Activated naive CD4-positive, alpha-beta T cell treated with anti-CD3 and anti-CD28 coated beads, Interleukin-2, amount 50 U/mL, for 24 hours (primary cell): ENCODE data around the gene MAP3K5.
"Not testable (repeated sequence)": the region's sequence is repeated elsewhere in the genome, so short reads cannot be mapped to it uniquely, and the experiment has no call there.

Experiments
- H3K27ac Mint-ChIP-seq: one replicate; pipeline ENCODE4 v1.8.0; 2021; ENCODE audit warnings: mild to moderate bottlenecking, mixed read lengths
- H3K27me3 Mint-ChIP-seq: one replicate; pipeline ENCODE4 v1.8.0; 2021; ENCODE audit warnings: mixed read lengths
- H3K36me3 Mint-ChIP-seq: one replicate; pipeline ENCODE4 v1.8.0; 2021; ENCODE audit warnings: mixed read lengths
- H3K4me1 Mint-ChIP-seq: one replicate; pipeline ENCODE4 v1.8.0; 2021; ENCODE audit warnings: mixed read lengths
- H3K4me3 Mint-ChIP-seq: one replicate; pipeline ENCODE4 v1.8.0; 2021; ENCODE audit warnings: mild to moderate bottlenecking, mixed read lengths
- H3K9me3 Mint-ChIP-seq: one replicate; pipeline ENCODE4 v1.8.0; 2021; ENCODE audit warnings: mixed read lengths

MAP3K5 gene

GRCh38 chr6:136711644-136712043, 80.6 kb downstream of the MAP3K5 start:
- H3K27ac Mint-ChIP-seq: no peak overlapping the region
- H3K36me3 Mint-ChIP-seq: peaks cover 8% of the 10 kb centered on the region
- H3K4me3 Mint-ChIP-seq: no peak overlapping the region
- peaks cover 4% of the 10 kb centered on the region for H3K9me3 Mint-ChIP-seq
- peaks cover 21% of the 10 kb centered on the region for H3K4me1 Mint-ChIP-seq
- H3K27me3 Mint-ChIP-seq: no peaks in the 10 kb centered on the region

- Mint-ChIP-seq H3K9me3 (peaks cover 4% of the 10 kb centered on the region), H3K4me1 (peaks cover 20% of the 10 kb centered on the region), H3K36me3 (peaks cover 8% of the 10 kb centered on the region), H3K27ac (no peak overlapping the region), H3K27me3 (no peaks in the 10 kb centered on the region), H3K4me3 (no peak overlapping the region)
Measured at GRCh38 chr6:136710877-136711552, 81.3 kb downstream of the MAP3K5 start.

- peaks cover 4% of the 10 kb centered on the region for H3K9me3 Mint-ChIP-seq
- no peak overlapping the region for H3K4me3 Mint-ChIP-seq
- no peak overlapping the region for H3K27ac Mint-ChIP-seq
- no peaks in the 10 kb centered on the region for H3K27me3 Mint-ChIP-seq
- peaks cover 5% of the 10 kb centered on the region for H3K36me3 Mint-ChIP-seq
- peaks cover 17% of the 10 kb centered on the region for H3K4me1 Mint-ChIP-seq
Measured at GRCh38 chr6:136709429-136709828, 82.8 kb downstream of the MAP3K5 start.

- Mint-ChIP-seq H3K27ac (no peak overlapping the region), H3K36me3 (peaks cover under 1% of the 10 kb centered on the region), H3K4me3 (no peak overlapping the region), H3K9me3 (no peaks in the 10 kb centered on the region), H3K27me3 (no peaks in the 10 kb centered on the region), H3K4me1 (peaks cover 16% of the 10 kb centered on the region)
Measured at GRCh38 chr6:136706430-136706829, 85.8 kb downstream of the MAP3K5 start.

- Mint-ChIP-seq H3K27ac (no peak overlapping the region), H3K9me3 (no peaks in the 10 kb centered on the region), H3K36me3 (no peaks in the 10 kb centered on the region), H3K27me3 (no peaks in the 10 kb centered on the region), H3K4me3 (no peak overlapping the region), H3K4me1 (peaks cover 34% of the 10 kb centered on the region)
Measured at GRCh38 chr6:136703331-136703865, 88.9 kb downstream of the MAP3K5 start.

- Mint-ChIP-seq H3K4me3 (no peak overlapping the region), H3K9me3 (no peaks in the 10 kb centered on the region), H3K36me3 (peaks cover 3% of the 10 kb centered on the region), H3K4me1 (peaks cover 24% of the 10 kb centered on the region), H3K27me3 (no peaks in the 10 kb centered on the region), H3K27ac (no peak overlapping the region)
Measured at GRCh38 chr6:136701045-136701444, 91.2 kb downstream of the MAP3K5 start.

GRCh38 chr6:136699358-136699757, 92.9 kb downstream of the MAP3K5 start:
- no peak overlapping the region for H3K4me3 Mint-ChIP-seq
- H3K4me1 Mint-ChIP-seq: peaks cover 24% of the 10 kb centered on the region

GRCh38 chr6:136696783-136697364, 95.4 kb downstream of the MAP3K5 start:
- Mint-ChIP-seq H3K4me1 (peaks cover 20% of the 10 kb centered on the region), H3K36me3 (peaks cover 6% of the 10 kb centered on the region), H3K9me3 (no peaks in the 10 kb centered on the region), H3K4me3 (no peak overlapping the region), H3K27me3 (no peaks in the 10 kb centered on the region), H3K27ac (no peak overlapping the region)

More at GRCh38 chr6:136699358-136699757, 92.9 kb downstream of the MAP3K5 start:
- Mint-ChIP-seq H3K9me3 (no peaks in the 10 kb centered on the region), H3K27ac (peak overlapping the region; percentile 36), H3K27me3 (no peaks in the 10 kb centered on the region), H3K36me3 (peaks cover 4% of the 10 kb centered on the region)

- Mint-ChIP-seq H3K36me3 (peaks cover 9% of the 10 kb centered on the region), H3K9me3 (no peaks in the 10 kb centered on the region), H3K4me3 (no peak overlapping the region), H3K4me1 (peaks cover 16% of the 10 kb centered on the region), H3K27ac (no peak overlapping the region), H3K27me3 (no peaks in the 10 kb centered on the region)
Measured at GRCh38 chr6:136696238-136696637, 96.0 kb downstream of the MAP3K5 start.

- Mint-ChIP-seq H3K4me1 (peaks cover 8% of the 10 kb centered on the region), H3K27ac (no peak overlapping the region), H3K27me3 (no peaks in the 10 kb centered on the region), H3K9me3 (no peaks in the 10 kb centered on the region), H3K4me3 (no peak overlapping the region), H3K36me3 (peaks cover 12% of the 10 kb centered on the region)
Measured at GRCh38 chr6:136695412-136695811, 96.9 kb downstream of the MAP3K5 start.

- Mint-ChIP-seq H3K9me3 (no peaks in the 10 kb centered on the region), H3K4me3 (no peak overlapping the region), H3K27ac (no peak overlapping the region), H3K36me3 (peaks cover 19% of the 10 kb centered on the region), H3K4me1 (no peaks in the 10 kb centered on the region), H3K27me3 (no peaks in the 10 kb centered on the region)
Measured at GRCh38 chr6:136693090-136693489, 99.2 kb downstream of the MAP3K5 start.

- H3K4me3 Mint-ChIP-seq, H3K4me1 Mint-ChIP-seq, H3K27me3 Mint-ChIP-seq, H3K9me3 Mint-ChIP-seq, H3K27ac Mint-ChIP-seq: not testable (repeated sequence)
- peaks cover 29% of the 10 kb centered on the region for H3K36me3 Mint-ChIP-seq
Measured at GRCh38 chr6:136687894-136688293, 104.4 kb downstream of the MAP3K5 start.

GRCh38 chr6:136685540-136686108, 106.7 kb downstream of the MAP3K5 start:
- H3K27me3 Mint-ChIP-seq: no peaks in the 10 kb centered on the region
- no peak overlapping the region for H3K27ac Mint-ChIP-seq
- H3K4me3 Mint-ChIP-seq: no peak overlapping the region
- H3K36me3 Mint-ChIP-seq: peaks cover 28% of the 10 kb centered on the region
- no peaks in the 10 kb centered on the region for H3K4me1 Mint-ChIP-seq
- no peaks in the 10 kb centered on the region for H3K9me3 Mint-ChIP-seq

GRCh38 chr6:136684466-136684865, 107.8 kb downstream of the MAP3K5 start:
- Mint-ChIP-seq H3K4me1 (no peaks in the 10 kb centered on the region), H3K9me3 (no peaks in the 10 kb centered on the region), H3K27ac (no peak overlapping the region), H3K36me3 (peaks cover 25% of the 10 kb centered on the region), H3K4me3 (no peak overlapping the region), H3K27me3 (no peaks in the 10 kb centered on the region)

GRCh38 chr6:136683209-136683941, 108.9 kb downstream of the MAP3K5 start:
- Mint-ChIP-seq H3K27me3 (no peaks in the 10 kb centered on the region), H3K9me3 (no peaks in the 10 kb centered on the region), H3K36me3 (peaks cover 21% of the 10 kb centered on the region), H3K27ac (no peak overlapping the region), H3K4me3 (no peak overlapping the region), H3K4me1 (no peaks in the 10 kb centered on the region)

GRCh38 chr6:136682292-136682691, 110.0 kb downstream of the MAP3K5 start:
- Mint-ChIP-seq H3K27ac (no peak overlapping the region), H3K9me3 (no peaks in the 10 kb centered on the region), H3K36me3 (peaks cover 18% of the 10 kb centered on the region), H3K4me1 (no peaks in the 10 kb centered on the region), H3K4me3 (no peak overlapping the region), H3K27me3 (no peaks in the 10 kb centered on the region)
